Stimulated activated CD4-positive, alpha-beta T cell treated with anti-CD3 and anti-CD28 coated beads, Interleukin-1b, Interleukin-23, amount 100 ng/mL, for 24 hours (primary cell): ENCODE measurements around the gene PTAFR.

Experiments
- DNase-seq, 4 experiments: peaks; one replicate each; pipeline ENCODE4 v3.0.0-alpha.2; 2020; ENCODE audit warnings: low read depth in 4 of 4, low spot score in 1 of 4

Gene PTAFR

GRCh38 chr1:28122183-28122582, 54.3 kb downstream of the PTAFR start:
- no peak for DNase-seq

GRCh38 chr1:28119556-28119955, 56.9 kb downstream of the PTAFR start:
- DNase-seq, result no peak

- DNase-seq, result no peak
These were observed 57.7 kb downstream of the PTAFR start for GRCh38 chr1:28118640-28119307.

GRCh38 chr1:28115267-28115666, 61.2 kb downstream of the PTAFR start:
- peak in 3 of 4 experiments; percentile 4 to 37 (median 8) for DNase-seq

- DNase-seq, result no peak
These were observed 61.6 kb downstream of the PTAFR start for GRCh38 chr1:28114844-28115243.

- DNase-seq, result no peak
These were observed 63.3 kb downstream of the PTAFR start for GRCh38 chr1:28113242-28113572.

GRCh38 chr1:28112388-28113241, 63.9 kb downstream of the PTAFR start:
- no peak for DNase-seq

- no peak for DNase-seq
These were observed 65.3 kb downstream of the PTAFR start for GRCh38 chr1:28111157-28111556.

- DNase-seq, result no peak
These were observed 65.9 kb downstream of the PTAFR start for GRCh38 chr1:28110555-28110954.

GRCh38 chr1:28109639-28110038, 66.9 kb downstream of the PTAFR start:
- DNase-seq, result no peak

GRCh38 chr1:28108001-28108400, 68.5 kb downstream of the PTAFR start:
- DNase-seq, result no peak

GRCh38 chr1:28104866-28105467, 71.5 kb downstream of the PTAFR start:
- DNase-seq, result no peak

- no peak for DNase-seq
These were observed 74.3 kb downstream of the PTAFR start for GRCh38 chr1:28102189-28102588.

- no peak for DNase-seq
These were observed 77.3 kb downstream of the PTAFR start for GRCh38 chr1:28099050-28099769.
